GM15510 (cell line): ENCODE measurements around the gene DCUN1D1.

Experiments used
- POLR2A ChIP-seq: IDR thresholded peaks from 3 replicates; pipeline ENCODE4 v1.6.1; 2011; ENCODE audit warnings: borderline replicate concordance; ENCODE audit not compliant: insufficient read length; ENCODE audit errors: extremely low read depth

The DCUN1D1 gene

DNA sequence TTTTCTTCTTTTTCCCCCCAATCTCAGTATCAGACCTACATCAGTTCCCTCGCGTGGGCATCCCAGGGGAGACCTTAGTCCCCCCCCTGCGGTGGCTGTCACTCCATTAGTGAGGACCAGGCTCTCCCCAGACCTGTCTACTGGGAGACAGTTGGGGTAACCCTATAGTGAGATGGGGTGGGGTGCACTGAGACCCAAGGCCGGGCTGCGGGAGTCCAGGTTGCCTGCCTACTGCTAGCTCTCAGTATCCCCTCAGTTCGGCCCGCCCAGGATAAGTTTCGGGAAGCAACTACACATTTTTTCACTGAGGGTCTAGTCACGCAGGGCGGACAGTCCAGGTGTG lies 671 bp upstream of the DCUN1D1 start:
- TF ChIP-seq POLR2A: no peak

- no peak for TF ChIP-seq POLR2A
Observed at GRCh38 chr3:182979674-182980191, 605 bp downstream of the DCUN1D1 start.

DNA sequence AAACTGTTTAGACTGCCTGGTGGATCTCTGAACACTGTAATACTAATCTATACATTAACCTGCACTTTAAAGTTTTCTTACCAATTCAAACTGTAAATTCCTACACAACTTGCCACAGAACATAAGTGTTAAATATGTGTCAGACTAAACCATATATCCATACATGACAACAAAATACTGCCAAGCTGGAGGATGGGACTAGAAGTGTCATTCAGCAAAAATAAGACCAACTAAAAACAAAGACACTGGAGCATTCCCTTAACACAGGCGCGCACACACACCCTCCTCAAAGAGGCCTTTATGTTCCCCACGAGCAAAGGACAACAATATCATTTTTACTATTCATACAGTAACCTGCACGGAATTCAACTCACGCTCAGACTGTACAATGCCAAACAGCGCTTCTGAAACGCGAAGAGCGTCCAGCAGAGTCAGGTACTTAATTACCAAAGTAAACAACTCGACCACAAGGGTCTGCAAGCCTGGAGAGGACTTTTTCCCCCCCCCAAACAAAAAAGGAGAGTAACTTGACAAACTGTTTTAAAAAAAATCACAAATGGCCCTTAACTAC lies 1.1 kb downstream of the DCUN1D1 start:
- no peak for TF ChIP-seq POLR2A

- no peak for TF ChIP-seq POLR2A
Observed at GRCh38 chr3:182978387-182978786, 2.0 kb downstream of the DCUN1D1 start.

GRCh38 chr3:182973047-182973446 lies 7.3 kb downstream of the DCUN1D1 start:
- TF ChIP-seq POLR2A: no peak

DNA sequence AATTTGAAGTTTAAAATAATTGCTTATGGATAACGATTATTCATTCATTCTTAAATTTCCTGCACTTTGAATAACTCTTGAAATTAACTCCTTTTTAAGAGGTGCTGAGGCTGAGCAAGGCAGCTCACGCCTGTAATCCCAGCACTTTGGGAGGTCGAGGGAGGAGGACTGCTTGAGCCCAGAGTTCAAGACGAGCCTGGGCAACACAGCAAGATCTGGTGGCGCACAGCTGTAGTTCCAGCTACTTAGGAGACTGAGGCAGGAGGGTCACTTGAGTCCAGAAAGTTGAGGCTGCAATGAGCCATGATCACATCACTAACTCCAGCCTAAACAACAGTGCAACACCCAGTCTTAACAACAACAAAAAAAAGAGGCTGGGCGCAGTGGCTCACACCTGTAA lies 8.0 kb downstream of the DCUN1D1 start:
- no peak for TF ChIP-seq POLR2A

DNA sequence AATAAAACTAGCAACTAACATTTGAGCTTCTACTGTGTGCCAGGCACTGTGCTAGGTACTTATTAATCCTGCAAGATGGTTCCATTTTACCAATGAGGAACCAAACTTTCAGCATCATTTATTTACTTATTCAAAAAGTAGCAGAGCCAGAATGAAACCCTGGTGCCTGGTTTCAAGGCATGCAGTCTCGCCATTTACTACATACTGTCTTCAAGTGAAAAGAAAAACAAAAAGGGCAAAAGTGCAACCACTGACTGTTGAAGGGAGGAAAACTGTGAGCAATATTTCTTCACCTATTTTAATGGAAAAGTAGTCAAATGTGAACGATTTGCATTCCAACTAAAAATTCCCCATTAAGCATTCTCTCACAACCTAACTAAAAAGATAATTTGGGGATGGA lies 8.7 kb downstream of the DCUN1D1 start:
- TF ChIP-seq POLR2A: no peak

- no peak for TF ChIP-seq POLR2A
Observed at GRCh38 chr3:182970811-182971418, 9.4 kb downstream of the DCUN1D1 start.

- TF ChIP-seq POLR2A: no peak
Observed at GRCh38 chr3:182969853-182970252, 10.5 kb downstream of the DCUN1D1 start.

- no peak for TF ChIP-seq POLR2A
Observed at GRCh38 chr3:182969277-182969676, 11.1 kb downstream of the DCUN1D1 start.

GRCh38 chr3:182967218-182968204 lies 12.8 kb downstream of the DCUN1D1 start:
- TF ChIP-seq POLR2A: no peak

GRCh38 chr3:182965861-182966366 lies 14.4 kb downstream of the DCUN1D1 start:
- no peak for TF ChIP-seq POLR2A

- no peak for TF ChIP-seq POLR2A
Observed at GRCh38 chr3:182964179-182964578, 16.2 kb downstream of the DCUN1D1 start.

DNA sequence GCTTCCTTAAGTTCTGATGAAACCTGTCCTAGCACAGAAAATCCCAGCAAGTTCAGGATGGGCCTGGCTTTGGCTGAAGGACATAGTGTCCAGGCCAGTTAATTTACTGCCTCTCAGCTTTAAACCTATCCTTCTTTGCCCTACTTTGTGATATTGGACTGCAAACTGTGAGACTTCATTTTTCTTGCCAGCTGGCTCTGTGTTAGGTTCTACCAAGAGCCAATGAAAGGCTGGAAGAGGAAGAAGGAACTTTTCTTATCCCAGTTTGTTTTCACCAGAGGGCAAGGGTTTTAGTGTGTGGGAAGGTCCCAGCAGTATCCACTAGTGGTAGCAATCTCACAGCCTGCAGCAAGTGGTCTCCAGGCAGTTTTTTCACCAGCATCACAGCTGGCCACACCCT lies 18.2 kb downstream of the DCUN1D1 start:
- no peak for TF ChIP-seq POLR2A

DNA sequence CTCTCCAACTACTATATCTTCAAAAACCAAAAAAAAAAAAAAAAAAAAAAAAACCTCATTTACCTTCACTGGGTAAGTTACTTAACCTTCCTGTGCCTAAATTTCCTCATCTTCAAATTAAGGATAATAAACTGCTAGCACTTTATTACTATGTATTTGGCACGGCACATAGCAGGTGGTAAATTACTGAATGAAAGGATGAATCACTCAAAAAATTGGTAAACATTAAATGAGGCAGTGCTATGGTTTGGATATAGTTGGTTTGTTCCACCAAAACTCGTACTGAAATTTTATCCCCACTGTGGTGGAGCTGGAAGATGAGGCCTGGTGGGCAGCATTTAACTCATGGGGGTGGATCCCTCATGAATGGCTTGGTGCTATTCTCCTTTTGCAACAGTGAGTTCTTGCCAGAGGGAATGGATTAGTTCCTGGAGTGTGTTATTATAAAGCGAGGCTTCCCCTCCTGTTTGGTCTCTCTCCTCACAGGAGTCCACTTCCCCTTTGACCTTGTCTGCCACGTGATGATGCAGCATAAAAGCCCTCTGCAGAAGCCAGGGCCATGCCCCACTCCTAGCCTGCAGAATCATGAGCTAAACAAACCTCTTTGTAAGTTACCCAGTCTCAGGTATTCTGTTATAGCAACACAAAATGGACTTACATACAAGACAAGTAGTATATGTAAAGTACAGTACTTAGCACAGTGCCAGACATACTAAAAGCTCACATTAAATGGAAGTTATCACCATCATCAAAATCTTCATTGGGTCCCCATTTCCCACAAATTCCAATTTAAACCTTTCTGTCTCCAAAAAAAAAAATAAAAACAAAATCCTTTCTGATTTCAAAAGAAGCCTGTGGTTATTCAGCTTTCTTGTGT lies 20.6 kb downstream of the DCUN1D1 start:
- no peak for TF ChIP-seq POLR2A

- TF ChIP-seq POLR2A: no peak
Observed at GRCh38 chr3:182957676-182958266, 22.6 kb downstream of the DCUN1D1 start.
